ENCODE results near the gene SOCS3. TPM values are rescaled to one million over a fixed set of nuclear protein-coding genes. Genes with fewer than 3 reads are reported as not detected.
A peak's percentile ranks its signal among the peaks of the same experiment; 100 is the strongest.

The SOCS3 gene
- total and polyA plus RNA-seq, 10 of the 15 experiments (the other 5 are each of a cell fraction or from before 2014, with no cell fraction given): 0.05 to 3.9 (median 1.0) TPM

GRCh38 chr17:78378225-78379130, 18.6 kb upstream of the SOCS3 start, which contains the start of gene PGS1:
Gene PGS1, plus strand, starts transcription at chr17:78378649. Its CDS starts 17 bp downstream, at chr17:78378666.
- H3K79me2 ChIP-seq (ENCODE audit: control insufficient read depth, insufficient read depth, low read length): peaks cover 50% of the 10 kb centered on the region
- no peaks in the 10 kb centered on the region for H3K27me3 ChIP-seq (replicated peaks in 1 of 2; ENCODE audit: control insufficient read depth in 2 of 2, insufficient read depth in 2 of 2, low read length in 1 of 2)
- peak within 1 kb of the TSS; percentile 93 for H3K9ac ChIP-seq (ENCODE audit: control insufficient read depth, insufficient read depth, low read length)
- H3K4me1 ChIP-seq (ENCODE audit: control insufficient read depth, insufficient read depth, low read length): peaks cover 42% of the 10 kb centered on the region
- in situ Hi-C loops (cut with MboI) (no loop called here), intact Hi-C loops (cut with micrococcal nuclease; ENCODE audit: unreplicated experiment) (loop anchor here (2.0 kb wide), 1 partner anchor 18 kb away; the partner anchor contains the start of gene SOCS3)
- no peak for FAIRE-seq
- H3K9me3 ChIP-seq (replicated peaks; ENCODE audit: control insufficient read depth, insufficient read depth, low read length): no peaks in the 10 kb centered on the region
- ChIA-PET RAD21 (ENCODE audit: unreplicated experiment) (interaction anchor here (1.5 kb wide), 1 partner anchor 10 kb away, joined by 7 read pairs; no protein-coding TSS in a partner anchor), CTCF (interaction anchor here (1.6 to 2.7 kb wide), 3 partner anchors 10 to 18 kb away, joined by 5 to 9 read pairs (median 6); no protein-coding TSS in a partner anchor), POLR2A (no interaction called here), SMC1A (ENCODE audit: uncharacterized antibody, unreplicated experiment) (interaction anchor here (0.7 to 1.1 kb wide), 3 partner anchors 10 to 41 kb away, joined by 3 to 4 read pairs (median 3); no protein-coding TSS in a partner anchor)
- H3K36me3 ChIP-seq (ENCODE audit: control insufficient read depth in 2 of 2, insufficient read depth in 2 of 2, low read length in 1 of 2): no peaks in the 10 kb centered on the region
- DNase-seq (ENCODE audit: low read depth, low spot score): no peak
- peak within 1 kb of the TSS; percentile 95 for H3K4me2 ChIP-seq (ENCODE audit: control insufficient read depth, insufficient read depth)
- H2AFZ ChIP-seq (ENCODE audit: control insufficient read depth, low read depth, low read length): peak within 1 kb of the TSS; percentile 98
- H4K20me1 ChIP-seq (ENCODE audit: control insufficient read depth, insufficient read depth): no peaks in the 10 kb centered on the region
- peak within 1 kb of the TSS; percentile 76 for H3K27ac ChIP-seq (ENCODE audit: control insufficient read depth, insufficient read depth)
- ATAC-seq: peak; percentile 71
- H3K4me3 ChIP-seq: peak within 1 kb of the TSS; percentile 91
- BruUV-seq (replicated peaks): TSS peak; percentile 63
- under 1% methylated on average over 82 of the region's 89 CpGs for WGBS (ENCODE audit: insufficient coverage, insufficient replicate concordance, low lambda C conversion rate, missing lambda C conversion rate)
- TF ChIP-seq FOXK2 (IDR thresholded peaks at IDR 0.05) (no peak; the same call in 1 of the 2 replicates), NR2C2 (IDR thresholded peaks at IDR 0.05; ENCODE audit: borderline replicate concordance, control insufficient read depth, insufficient read length, low read depth) (no peak), TAF1 (IDR thresholded peaks at IDR 0.05; ENCODE audit: borderline replicate concordance, low read depth, low read length) (peak; percentile 80; the same call in 1 of the 2 replicates), ESRRA (IDR thresholded peaks at IDR 0.05; ENCODE audit: low read length) (no peak; the same call in 1 of the 2 replicates), HCFC1 (IDR thresholded peaks at IDR 0.05; ENCODE audit: low read length) (peak; percentile 74), WRNIP1 (IDR thresholded peaks at IDR 0.05; ENCODE audit: borderline replicate concordance, low read depth, low read length) (no peak), MTA2 (IDR thresholded peaks at IDR 0.05; ENCODE audit: low read depth) (no peak), CBX5 (IDR thresholded peaks at IDR 0.05; ENCODE audit: low read depth) (peak; percentile 44; the same call in 1 of the 2 replicates), BRCA1 (IDR thresholded peaks at IDR 0.05; ENCODE audit: low read depth, low read length) (no peak), MLLT1 (IDR thresholded peaks at IDR 0.05) (no peak), MEF2B (IDR thresholded peaks at IDR 0.05; ENCODE audit: partially characterized antibody, poor library complexity, severe bottlenecking) (no peak), TCF12 (IDR thresholded peaks at IDR 0.05; ENCODE audit: low read depth, low read length) (peak; percentile 73), POLR2AphosphoS2 (IDR thresholded peaks at IDR 0.05; ENCODE audit: low read depth, low read length) (peak; percentile 67; the same call in 1 of the 2 replicates), NFIC (IDR thresholded peaks at IDR 0.05; ENCODE audit: low read depth, low read length) (no peak), RAD51 (IDR thresholded peaks at IDR 0.05) (no peak)
- TF ChIP-seq, protein P1, sequence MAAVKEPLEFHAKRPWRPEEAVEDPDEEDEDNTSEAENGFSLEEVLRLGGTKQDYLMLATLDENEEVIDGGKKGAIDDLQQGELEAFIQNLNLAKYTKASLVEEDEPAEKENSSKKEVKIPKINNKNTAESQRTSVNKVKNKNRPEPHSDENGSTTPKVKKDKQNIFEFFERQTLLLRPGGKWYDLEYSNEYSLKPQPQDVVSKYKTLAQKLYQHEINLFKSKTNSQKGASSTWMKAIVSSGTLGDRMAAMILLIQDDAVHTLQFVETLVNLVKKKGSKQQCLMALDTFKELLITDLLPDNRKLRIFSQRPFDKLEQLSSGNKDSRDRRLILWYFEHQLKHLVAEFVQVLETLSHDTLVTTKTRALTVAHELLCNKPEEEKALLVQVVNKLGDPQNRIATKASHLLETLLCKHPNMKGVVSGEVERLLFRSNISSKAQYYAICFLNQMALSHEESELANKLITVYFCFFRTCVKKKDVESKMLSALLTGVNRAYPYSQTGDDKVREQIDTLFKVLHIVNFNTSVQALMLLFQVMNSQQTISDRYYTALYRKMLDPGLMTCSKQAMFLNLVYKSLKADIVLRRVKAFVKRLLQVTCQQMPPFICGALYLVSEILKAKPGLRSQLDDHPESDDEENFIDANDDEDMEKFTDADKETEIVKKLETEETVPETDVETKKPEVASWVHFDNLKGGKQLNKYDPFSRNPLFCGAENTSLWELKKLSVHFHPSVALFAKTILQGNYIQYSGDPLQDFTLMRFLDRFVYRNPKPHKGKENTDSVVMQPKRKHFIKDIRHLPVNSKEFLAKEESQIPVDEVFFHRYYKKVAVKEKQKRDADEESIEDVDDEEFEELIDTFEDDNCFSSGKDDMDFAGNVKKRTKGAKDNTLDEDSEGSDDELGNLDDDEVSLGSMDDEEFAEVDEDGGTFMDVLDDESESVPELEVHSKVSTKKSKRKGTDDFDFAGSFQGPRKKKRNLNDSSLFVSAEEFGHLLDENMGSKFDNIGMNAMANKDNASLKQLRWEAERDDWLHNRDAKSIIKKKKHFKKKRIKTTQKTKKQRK (IDR thresholded peaks at IDR 0.05; ENCODE audit: low read depth, low read length): no peak
